ENCODE results near the gene BNC2.

BNC2 gene

DNA sequence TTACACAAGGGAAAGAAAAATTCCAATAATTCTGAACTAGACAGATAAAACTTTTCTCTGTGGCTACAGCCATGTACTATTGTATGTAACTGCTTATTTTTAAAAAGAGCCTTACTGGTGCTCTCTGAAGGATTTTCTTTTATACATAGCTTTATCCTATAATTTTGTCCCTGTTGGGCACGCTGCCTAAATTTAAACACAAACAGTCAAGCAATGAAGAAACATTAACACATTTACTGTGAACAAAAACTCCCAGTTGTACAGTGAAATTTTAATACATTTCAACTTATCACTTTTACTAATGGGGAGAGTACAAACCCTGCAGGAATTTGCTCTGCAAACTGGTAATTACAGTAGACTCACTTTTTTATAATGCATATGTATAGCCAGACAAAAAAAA, 273.3 kb downstream of the BNC2 start:
- Histone ChIP-seq H3K9ac (ENCODE audit: low read length) (no peak overlapping the region), H3K9me3 (ENCODE audit: control insufficient read depth, insufficient read depth, low read depth, low read length) (no peaks in the 10 kb centered on the region), H3K4me3 (ENCODE audit: low read depth, low read length) (no peak overlapping the region), H3K27ac (ENCODE audit: low read depth, low read length) (no peak overlapping the region), H3K27me3 (ENCODE audit: control insufficient read depth, insufficient read depth, low read length) (no peaks in the 10 kb centered on the region), H3K36me3 (ENCODE audit: control insufficient read depth, insufficient read depth, low read length) (no peaks in the 10 kb centered on the region), H3K4me1 (ENCODE audit: control insufficient read depth, insufficient read depth, low read length) (peaks cover 17% of the 10 kb centered on the region; the same call in 1 of the 2 replicates)

DNA sequence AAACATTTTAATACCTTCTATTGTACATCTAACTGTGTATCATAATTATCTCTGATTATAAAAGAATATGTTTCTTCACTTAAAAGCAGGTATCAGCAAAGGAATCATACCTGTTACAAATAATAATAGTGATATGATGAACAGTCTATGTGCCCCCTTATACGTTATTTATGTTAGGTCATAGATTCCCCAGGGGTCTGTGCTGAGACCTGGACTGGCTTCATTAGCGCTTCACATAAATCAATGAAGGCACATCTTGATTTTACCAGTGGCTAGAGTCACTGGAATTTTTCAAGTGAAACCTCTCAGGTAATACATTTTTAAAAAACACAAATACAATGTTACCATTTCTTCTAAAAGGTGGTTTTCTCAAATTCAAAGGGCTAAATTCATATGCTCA, 275.2 kb downstream of the BNC2 start:
- no peaks in the 10 kb centered on the region for H3K27me3 ChIP-seq (ENCODE audit: control insufficient read depth, insufficient read depth, low read length)
- H3K27ac ChIP-seq (ENCODE audit: low read depth, low read length) = no peak overlapping the region

DNA sequence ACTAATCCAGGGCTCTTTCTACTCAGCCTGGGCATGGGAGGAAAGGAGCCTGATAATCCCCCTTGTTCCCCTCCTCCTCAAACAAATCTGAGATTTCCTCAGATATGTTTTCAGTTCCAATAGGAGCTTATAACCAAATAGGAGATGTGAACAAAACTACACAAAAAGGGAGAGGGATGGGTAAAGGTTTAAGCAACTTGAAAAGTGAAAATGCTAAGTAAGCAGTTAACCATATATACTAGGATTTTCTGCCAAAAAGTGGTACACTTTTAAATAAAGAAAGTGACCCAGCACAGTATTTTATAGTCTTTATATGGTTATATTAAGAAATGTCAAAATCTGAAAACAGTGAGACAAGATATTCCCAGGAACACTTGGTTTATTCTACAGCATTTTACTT, 275.7 kb downstream of the BNC2 start:
- Histone ChIP-seq H3K36me3 (ENCODE audit: control insufficient read depth, insufficient read depth, low read length) (no peaks in the 10 kb centered on the region), H3K4me3 (ENCODE audit: low read depth, low read length) (no peak overlapping the region), H3K4me1 (ENCODE audit: control insufficient read depth, insufficient read depth, low read length) (peaks cover 10% of the 10 kb centered on the region; the same call in 1 of the 2 replicates), H3K27ac (ENCODE audit: low read depth, low read length) (no peak overlapping the region), H3K9me3 (ENCODE audit: control insufficient read depth, insufficient read depth, low read depth, low read length) (no peaks in the 10 kb centered on the region), H3K27me3 (ENCODE audit: control insufficient read depth, insufficient read depth, low read length) (no peaks in the 10 kb centered on the region), H3K9ac (ENCODE audit: low read length) (no peak overlapping the region)

More for the DNA sequence above, 275.2 kb downstream of the BNC2 start:
- Histone ChIP-seq H3K9me3 (ENCODE audit: control insufficient read depth, insufficient read depth, low read depth, low read length) (no peaks in the 10 kb centered on the region), H3K4me3 (ENCODE audit: low read depth, low read length) (no peak overlapping the region), H3K9ac (ENCODE audit: low read length) (no peak overlapping the region), H3K36me3 (ENCODE audit: control insufficient read depth, insufficient read depth, low read length) (no peaks in the 10 kb centered on the region), H3K4me1 (ENCODE audit: control insufficient read depth, insufficient read depth, low read length) (peaks cover 10% of the 10 kb centered on the region; the same call in 1 of the 2 replicates)

DNA sequence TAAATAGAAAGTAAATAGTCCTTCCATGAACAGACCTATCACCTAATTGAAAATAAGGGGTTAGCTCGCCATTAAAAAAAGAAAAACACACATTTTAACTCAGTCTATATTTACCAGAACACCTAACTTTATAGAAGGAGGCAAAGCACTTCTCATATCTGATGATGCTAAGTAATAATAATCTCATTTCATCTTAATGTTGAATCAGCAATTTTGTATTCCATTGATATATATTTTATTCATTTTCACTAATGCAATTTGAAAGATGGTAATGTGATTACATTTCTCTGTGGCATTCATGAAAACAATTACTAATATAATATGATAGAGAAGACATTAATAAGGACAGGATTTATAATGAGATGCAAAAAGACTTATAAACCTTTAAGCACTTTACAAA, 276.7 kb downstream of the BNC2 start:
- peaks cover 10% of the 10 kb centered on the region; the same call in 1 of the 2 replicates for H3K4me1 ChIP-seq (ENCODE audit: control insufficient read depth, insufficient read depth, low read length)
- no peaks in the 10 kb centered on the region for H3K36me3 ChIP-seq (ENCODE audit: control insufficient read depth, insufficient read depth, low read length)
- no peak overlapping the region for H3K4me3 ChIP-seq (ENCODE audit: low read depth, low read length)
- no peak overlapping the region for H3K9ac ChIP-seq (ENCODE audit: low read length)
- H3K27ac ChIP-seq (ENCODE audit: low read depth, low read length) = no peak overlapping the region
- no peaks in the 10 kb centered on the region for H3K27me3 ChIP-seq (ENCODE audit: control insufficient read depth, insufficient read depth, low read length)
- no peaks in the 10 kb centered on the region for H3K9me3 ChIP-seq (ENCODE audit: control insufficient read depth, insufficient read depth, low read depth, low read length)

DNA sequence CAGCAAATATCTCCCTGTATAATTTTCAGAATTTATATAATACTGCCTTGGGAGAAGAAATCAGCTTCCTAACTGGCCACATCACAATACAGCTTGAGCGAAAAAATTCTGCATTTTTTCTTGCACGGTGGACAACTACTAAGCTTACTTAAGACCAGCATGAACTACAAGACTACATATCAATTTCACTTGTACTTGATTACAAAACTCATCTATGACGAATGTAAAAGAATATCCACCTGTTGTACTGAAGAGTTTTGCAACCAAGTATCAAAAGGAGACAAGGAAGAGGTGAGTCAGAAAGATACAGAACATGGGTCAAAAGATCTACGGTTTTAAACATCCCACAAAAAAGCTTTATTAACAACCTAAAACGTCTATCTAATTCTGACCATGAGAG, 279.4 kb downstream of the BNC2 start:
- H3K9ac ChIP-seq (ENCODE audit: low read length) = no peak overlapping the region
- H3K27ac ChIP-seq (ENCODE audit: low read depth, low read length) = no peak overlapping the region
- H3K36me3 ChIP-seq (ENCODE audit: control insufficient read depth, insufficient read depth, low read length) = no peaks in the 10 kb centered on the region
- H3K4me3 ChIP-seq (ENCODE audit: low read depth, low read length) = no peak overlapping the region
- no peaks in the 10 kb centered on the region for H3K27me3 ChIP-seq (ENCODE audit: control insufficient read depth, insufficient read depth, low read length)
- no peaks in the 10 kb centered on the region for H3K9me3 ChIP-seq (ENCODE audit: control insufficient read depth, insufficient read depth, low read depth, low read length)
- H3K4me1 ChIP-seq (ENCODE audit: control insufficient read depth, insufficient read depth, low read length) = peaks cover 6% of the 10 kb centered on the region; the same call in 1 of the 2 replicates

DNA sequence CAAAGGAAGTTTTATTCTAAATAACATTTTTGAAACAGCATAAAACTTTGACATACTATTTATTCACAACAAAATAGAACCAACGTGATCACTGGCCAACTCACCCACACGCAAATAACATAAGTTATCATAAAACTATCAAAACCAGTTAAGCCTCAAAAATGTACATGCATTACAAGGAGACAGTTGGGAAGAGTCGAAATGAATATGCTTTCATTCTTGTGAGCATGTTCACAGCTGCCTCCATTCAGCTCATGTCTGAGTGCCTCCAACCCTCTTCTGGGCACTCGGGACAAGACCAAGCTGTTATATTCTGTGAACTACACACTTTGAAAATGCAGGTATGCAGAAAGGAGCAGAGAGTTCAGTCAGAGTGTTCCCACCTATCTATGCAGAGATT, 284.9 kb downstream of the BNC2 start:
- Histone ChIP-seq H3K36me3 (ENCODE audit: control insufficient read depth, insufficient read depth, low read length) (no peaks in the 10 kb centered on the region), H3K4me3 (ENCODE audit: low read depth, low read length) (no peak overlapping the region), H3K9ac (ENCODE audit: low read length) (no peak overlapping the region), H3K27me3 (ENCODE audit: control insufficient read depth, insufficient read depth, low read length) (no peaks in the 10 kb centered on the region), H3K9me3 (ENCODE audit: control insufficient read depth, insufficient read depth, low read depth, low read length) (no peaks in the 10 kb centered on the region), H3K4me1 (ENCODE audit: control insufficient read depth, insufficient read depth, low read length) (no peaks in the 10 kb centered on the region), H3K27ac (ENCODE audit: low read depth, low read length) (no peak overlapping the region)

DNA sequence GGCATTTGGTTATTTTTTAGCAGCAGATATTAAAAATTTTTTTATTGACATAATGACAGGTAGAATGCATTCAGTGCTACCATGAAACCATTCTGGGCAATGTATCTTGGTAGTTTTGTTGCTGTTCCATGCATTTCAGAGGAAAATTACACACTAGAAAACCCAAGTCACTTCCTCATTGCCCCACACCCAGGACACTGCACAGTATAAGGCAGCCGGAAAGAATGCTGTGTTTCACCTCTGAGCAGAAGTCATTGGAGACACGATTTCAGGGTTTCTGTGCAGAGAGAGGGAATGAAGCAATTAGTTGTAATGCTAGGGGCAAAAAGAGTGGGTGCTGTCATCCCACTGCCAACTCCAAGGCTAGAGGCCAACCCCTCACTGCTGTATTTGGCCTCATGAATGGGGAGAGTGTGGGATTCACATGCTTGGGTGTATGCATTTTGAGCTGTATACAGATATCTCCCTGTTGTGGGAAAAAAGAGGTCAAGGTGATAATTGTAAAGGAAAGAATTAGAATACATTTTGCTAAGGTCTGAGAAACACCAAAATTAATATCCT, 290.5 kb downstream of the BNC2 start:
- peaks cover 8% of the 10 kb centered on the region; the same call in 1 of the 2 replicates for H3K4me1 ChIP-seq (ENCODE audit: control insufficient read depth, insufficient read depth, low read length)
- no peak overlapping the region for H3K27ac ChIP-seq (ENCODE audit: low read depth, low read length)
- H3K36me3 ChIP-seq (ENCODE audit: control insufficient read depth, insufficient read depth, low read length) = no peaks in the 10 kb centered on the region
- H3K9ac ChIP-seq (ENCODE audit: low read length) = no peak overlapping the region
- no peaks in the 10 kb centered on the region for H3K9me3 ChIP-seq (ENCODE audit: control insufficient read depth, insufficient read depth, low read depth, low read length)
- no peak overlapping the region for H3K4me3 ChIP-seq (ENCODE audit: low read depth, low read length)
- H3K27me3 ChIP-seq (ENCODE audit: control insufficient read depth, insufficient read depth, low read length) = no peaks in the 10 kb centered on the region

DNA sequence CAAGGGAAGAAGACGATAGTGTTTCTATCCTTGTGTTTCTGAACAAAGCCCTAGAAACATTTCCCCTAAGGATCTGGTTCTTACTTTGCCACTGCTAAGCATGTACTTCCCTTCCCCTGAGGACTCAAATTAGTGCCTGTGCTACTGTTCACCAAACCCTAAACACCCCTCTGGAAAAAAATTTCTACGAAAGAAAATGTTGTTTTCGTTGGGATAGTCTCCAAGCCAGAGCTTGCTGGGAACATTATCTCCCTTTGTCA, 294.6 kb downstream of the BNC2 start:
- Histone ChIP-seq H3K4me1 (ENCODE audit: control insufficient read depth, insufficient read depth, low read length) (peaks cover 19% of the 10 kb centered on the region), H3K4me3 (ENCODE audit: low read depth, low read length) (no peak overlapping the region), H3K27me3 (ENCODE audit: control insufficient read depth, insufficient read depth, low read length) (no peaks in the 10 kb centered on the region), H3K27ac (ENCODE audit: low read depth, low read length) (no peak overlapping the region), H3K9ac (ENCODE audit: low read length) (no peak overlapping the region), H3K36me3 (ENCODE audit: control insufficient read depth, insufficient read depth, low read length) (no peaks in the 10 kb centered on the region), H3K9me3 (ENCODE audit: control insufficient read depth, insufficient read depth, low read depth, low read length) (no peaks in the 10 kb centered on the region)

DNA sequence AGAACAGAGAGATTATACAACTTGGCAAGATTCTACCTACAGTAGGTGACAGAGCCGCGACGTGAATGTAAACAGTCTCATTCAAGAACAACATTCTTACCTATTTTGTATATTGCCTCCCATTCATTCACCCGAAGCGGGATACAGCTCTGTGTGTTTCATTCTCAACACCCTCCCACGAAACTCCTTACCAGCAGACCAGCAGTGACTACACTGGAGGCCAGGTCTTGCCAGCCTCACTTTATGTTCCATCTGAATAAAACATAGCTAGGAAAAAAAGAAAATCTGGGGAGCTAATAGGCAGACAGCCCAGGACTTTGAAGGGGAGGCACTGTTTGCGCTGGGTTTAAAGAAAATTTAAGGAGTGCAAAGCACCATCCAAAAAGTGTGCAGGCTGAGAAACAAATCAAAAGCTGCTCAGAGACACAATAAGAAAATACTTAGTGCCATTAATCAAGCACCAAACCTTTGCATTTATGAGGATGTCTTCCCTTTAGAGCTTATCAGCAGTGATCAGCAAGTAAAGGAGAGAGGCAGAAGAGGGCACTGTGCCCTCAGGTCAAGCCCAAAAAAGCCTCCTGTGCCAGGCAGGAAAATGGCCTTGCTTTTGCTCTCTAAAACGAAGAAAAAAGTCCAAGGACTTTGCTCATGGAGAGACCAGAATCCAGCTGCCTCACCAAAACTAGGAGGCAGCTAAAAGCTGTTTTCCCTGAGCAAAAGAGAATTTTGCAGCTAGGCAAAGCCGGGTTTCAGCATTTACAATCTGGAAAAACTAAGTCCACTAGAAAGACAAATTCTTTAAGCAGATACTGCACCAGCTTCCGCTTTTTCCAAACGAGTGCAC, 295.1 kb downstream of the BNC2 start:
- Histone ChIP-seq H3K27ac (ENCODE audit: low read depth, low read length) (no peak overlapping the region), H3K4me1 (ENCODE audit: control insufficient read depth, insufficient read depth, low read length) (peaks cover 19% of the 10 kb centered on the region), H3K4me3 (ENCODE audit: low read depth, low read length) (no peak overlapping the region), H3K9ac (ENCODE audit: low read length) (no peak overlapping the region), H3K36me3 (ENCODE audit: control insufficient read depth, insufficient read depth, low read length) (no peaks in the 10 kb centered on the region), H3K9me3 (ENCODE audit: control insufficient read depth, insufficient read depth, low read depth, low read length) (no peaks in the 10 kb centered on the region), H3K27me3 (ENCODE audit: control insufficient read depth, insufficient read depth, low read length) (no peaks in the 10 kb centered on the region)

DNA sequence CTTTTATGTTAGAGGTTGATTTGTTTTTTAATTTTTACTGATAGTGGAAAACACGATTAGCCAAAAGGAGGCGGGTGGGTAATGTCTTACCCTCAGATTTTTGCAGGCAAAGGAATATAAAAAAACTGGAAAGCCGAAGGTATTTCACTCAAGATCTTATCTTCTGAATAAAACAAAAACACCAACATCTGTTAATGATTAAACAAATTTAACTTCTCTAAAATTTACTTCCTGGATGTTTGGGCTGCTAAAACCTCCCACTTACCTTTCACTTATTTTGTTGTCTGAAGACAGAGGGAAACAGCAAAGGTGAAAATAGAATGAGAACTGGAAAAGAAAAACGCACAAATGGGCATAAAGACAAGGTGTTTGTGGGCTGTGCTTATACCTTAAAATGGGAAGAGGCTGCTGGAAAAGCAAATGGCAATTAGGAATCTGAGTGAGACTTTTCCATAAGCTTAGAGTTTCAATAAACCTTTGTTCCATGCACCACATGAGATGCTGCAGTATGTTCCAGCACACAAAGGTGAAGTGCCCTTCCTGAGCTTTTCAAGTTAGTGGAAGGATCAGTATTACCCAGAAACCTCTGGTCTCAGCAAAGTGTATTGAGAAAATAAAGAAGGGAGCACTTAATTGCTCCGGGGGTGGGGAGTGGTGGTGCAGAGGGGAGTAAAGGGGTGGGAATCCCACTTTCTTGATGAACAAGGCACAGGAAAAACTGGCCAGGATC, 298.3 kb downstream of the BNC2 start:
- peaks cover 27% of the 10 kb centered on the region for H3K4me1 ChIP-seq (ENCODE audit: control insufficient read depth, insufficient read depth, low read length)
- H3K9ac ChIP-seq (ENCODE audit: low read length) = no peak overlapping the region
- no peak overlapping the region; the same call in 1 of the 2 replicates for H3K27ac ChIP-seq (ENCODE audit: low read depth, low read length)

DNA sequence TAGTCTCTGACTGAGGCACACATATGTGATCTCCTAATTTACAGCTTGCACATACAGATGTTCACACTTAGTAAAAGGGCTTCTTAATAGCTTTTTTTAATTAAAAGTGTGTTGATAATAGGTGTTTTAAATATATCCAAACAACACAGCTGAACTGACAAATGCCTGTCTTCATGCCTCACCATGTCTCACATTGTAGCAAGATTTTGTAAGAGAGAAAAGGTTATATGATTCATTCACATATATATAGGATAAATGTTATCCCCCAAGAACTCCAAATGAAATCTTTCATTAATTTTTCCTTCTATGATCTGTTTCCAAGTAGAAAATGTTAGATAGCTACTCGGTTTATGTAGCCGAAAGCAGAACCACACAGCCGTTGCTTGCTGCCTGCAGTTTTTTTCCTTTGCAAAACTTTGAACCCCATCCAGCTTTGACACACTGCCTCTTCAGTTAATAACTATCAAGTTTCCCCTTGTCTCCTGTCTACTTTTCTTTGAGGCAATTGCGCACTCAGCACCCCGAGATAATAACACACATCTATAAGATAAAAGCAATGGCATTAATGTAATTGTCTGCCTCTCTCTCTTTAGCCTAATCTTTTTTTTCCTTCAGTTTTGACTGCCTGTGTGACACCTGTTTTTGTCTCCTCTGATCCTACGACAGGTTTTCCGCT, 299.2 kb downstream of the BNC2 start:
- Histone ChIP-seq H3K4me1 (ENCODE audit: control insufficient read depth, insufficient read depth, low read length) (peaks cover 27% of the 10 kb centered on the region), H3K27ac (ENCODE audit: low read depth, low read length) (no peak overlapping the region), H3K4me3 (ENCODE audit: low read depth, low read length) (no peak overlapping the region), H3K36me3 (ENCODE audit: control insufficient read depth, insufficient read depth, low read length) (no peaks in the 10 kb centered on the region), H3K9me3 (ENCODE audit: control insufficient read depth, insufficient read depth, low read depth, low read length) (no peaks in the 10 kb centered on the region), H3K9ac (ENCODE audit: low read length) (no peak overlapping the region), H3K27me3 (ENCODE audit: control insufficient read depth, insufficient read depth, low read length) (no peaks in the 10 kb centered on the region)

More for the DNA sequence above, 298.3 kb downstream of the BNC2 start:
- Histone ChIP-seq H3K9me3 (ENCODE audit: control insufficient read depth, insufficient read depth, low read depth, low read length) (no peaks in the 10 kb centered on the region), H3K36me3 (ENCODE audit: control insufficient read depth, insufficient read depth, low read length) (no peaks in the 10 kb centered on the region), H3K4me3 (ENCODE audit: low read depth, low read length) (no peak overlapping the region), H3K27me3 (ENCODE audit: control insufficient read depth, insufficient read depth, low read length) (no peaks in the 10 kb centered on the region)
